ENCODE data around the gene PTPN4. TPM values are rescaled to one million over a fixed set of nuclear protein-coding genes. Genes with fewer than 3 reads are reported as not detected.

PTPN4 gene
- total RNA-seq, 1 experiment from 2014 or later: 46.8 TPM

DNA sequence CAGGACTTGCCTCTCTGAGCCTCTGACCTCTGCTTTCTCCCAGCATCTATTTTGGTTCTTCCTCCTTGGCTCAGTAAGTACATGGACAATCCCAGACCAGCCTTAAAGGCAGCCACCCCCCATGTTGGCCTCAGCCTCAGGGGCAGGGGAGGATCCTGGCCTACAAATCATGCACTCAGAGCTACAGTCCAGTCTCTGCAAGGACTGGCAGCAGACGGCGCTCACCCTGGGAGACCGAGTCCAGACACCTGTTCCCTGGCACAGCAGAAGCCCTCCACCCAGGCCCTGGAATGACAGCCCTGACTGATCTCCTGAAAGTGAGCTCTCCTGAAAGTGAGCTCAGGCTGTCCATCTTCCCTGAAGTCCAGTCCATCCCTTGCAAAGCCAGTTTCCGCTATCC, 25.7 kb upstream of the PTPN4 start:
- Histone ChIP-seq H3K27me3 (replicated peaks; ENCODE audit: control insufficient read depth, insufficient read depth, low read length) (no peaks in the 10 kb centered on the region), H3K36me3 (ENCODE audit: control insufficient read depth, insufficient read depth, low read length) (no peaks in the 10 kb centered on the region), H3K4me1 (no peaks in the 10 kb centered on the region), H3K4me3 (ENCODE audit: low read depth, low read length) (no peak overlapping the region), H3K9me3 (no peaks in the 10 kb centered on the region)
- no peaks in the 10 kb centered on the region for H3K9me3 Mint-ChIP-seq (ENCODE audit: unreplicated experiment)
- H3K4me3 Mint-ChIP-seq (ENCODE audit: unreplicated experiment): no peak overlapping the region
- no peaks in the 10 kb centered on the region for H3K36me3 Mint-ChIP-seq (ENCODE audit: insufficient read depth, unreplicated experiment)
- BruUV-seq (replicated peaks): no TSS peak
- H3K27ac Mint-ChIP-seq (ENCODE audit: unreplicated experiment): no peak overlapping the region
- ChIA-PET CTCF (no interaction called here), POLR2A (no interaction called here)
- intact Hi-C loops (cut with micrococcal nuclease; ENCODE audit: unreplicated experiment): no loop called here
- no peaks in the 10 kb centered on the region for H3K4me1 Mint-ChIP-seq (ENCODE audit: low read depth, unreplicated experiment)
- H3K27me3 Mint-ChIP-seq (ENCODE audit: insufficient read depth, unreplicated experiment): no peaks in the 10 kb centered on the region
- TF ChIP-seq, protein P1, sequence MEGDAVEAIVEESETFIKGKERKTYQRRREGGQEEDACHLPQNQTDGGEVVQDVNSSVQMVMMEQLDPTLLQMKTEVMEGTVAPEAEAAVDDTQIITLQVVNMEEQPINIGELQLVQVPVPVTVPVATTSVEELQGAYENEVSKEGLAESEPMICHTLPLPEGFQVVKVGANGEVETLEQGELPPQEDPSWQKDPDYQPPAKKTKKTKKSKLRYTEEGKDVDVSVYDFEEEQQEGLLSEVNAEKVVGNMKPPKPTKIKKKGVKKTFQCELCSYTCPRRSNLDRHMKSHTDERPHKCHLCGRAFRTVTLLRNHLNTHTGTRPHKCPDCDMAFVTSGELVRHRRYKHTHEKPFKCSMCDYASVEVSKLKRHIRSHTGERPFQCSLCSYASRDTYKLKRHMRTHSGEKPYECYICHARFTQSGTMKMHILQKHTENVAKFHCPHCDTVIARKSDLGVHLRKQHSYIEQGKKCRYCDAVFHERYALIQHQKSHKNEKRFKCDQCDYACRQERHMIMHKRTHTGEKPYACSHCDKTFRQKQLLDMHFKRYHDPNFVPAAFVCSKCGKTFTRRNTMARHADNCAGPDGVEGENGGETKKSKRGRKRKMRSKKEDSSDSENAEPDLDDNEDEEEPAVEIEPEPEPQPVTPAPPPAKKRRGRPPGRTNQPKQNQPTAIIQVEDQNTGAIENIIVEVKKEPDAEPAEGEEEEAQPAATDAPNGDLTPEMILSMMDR (IDR thresholded peaks at IDR 0.05; ENCODE audit: insufficient read depth in 1 of 2, low read depth in 1 of 2, low read length in 1 of 2, severe bottlenecking in 1 of 2, unreplicated experiment in 1 of 2): no peak
- no peak for DNase-seq

DNA sequence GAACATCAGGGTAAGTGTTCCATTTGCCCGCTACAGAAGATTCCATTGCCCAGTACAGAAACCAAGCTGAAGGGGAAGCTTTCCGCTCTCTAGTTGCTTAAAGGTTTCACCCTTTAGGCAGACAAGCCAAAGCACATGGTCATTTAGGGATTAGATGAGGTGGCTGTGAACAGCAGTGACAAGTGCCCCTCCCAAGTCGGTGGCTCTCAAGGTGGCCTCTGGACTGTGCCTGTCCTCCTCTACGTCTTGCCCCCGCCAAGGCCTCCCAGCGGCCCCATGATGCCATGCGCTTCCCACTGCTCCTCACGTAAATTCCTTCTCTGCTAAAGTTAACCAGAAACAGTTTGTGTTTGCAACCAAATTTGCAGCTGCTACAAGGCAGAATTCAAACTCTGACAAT, 24.2 kb upstream of the PTPN4 start:
- intact Hi-C loops (cut with micrococcal nuclease; ENCODE audit: unreplicated experiment): no loop called here
- no peak for DNase-seq
- no peak overlapping the region for H3K4me3 Mint-ChIP-seq (ENCODE audit: unreplicated experiment)
- Histone ChIP-seq H3K4me1 (no peaks in the 10 kb centered on the region), H3K9me3 (no peaks in the 10 kb centered on the region), H3K27me3 (replicated peaks; ENCODE audit: control insufficient read depth, insufficient read depth, low read length) (no peaks in the 10 kb centered on the region), H3K36me3 (ENCODE audit: control insufficient read depth, insufficient read depth, low read length) (no peaks in the 10 kb centered on the region), H3K4me3 (ENCODE audit: low read depth, low read length) (no peak overlapping the region)
- POLR2A ChIA-PET: no interaction called here
- no peaks in the 10 kb centered on the region for H3K27me3 Mint-ChIP-seq (ENCODE audit: insufficient read depth, unreplicated experiment)
- CTCF ChIA-PET: interaction anchor here (0.6 kb wide), 1 partner anchor 25 kb away, joined by 3 read pairs; no protein-coding TSS in a partner anchor
- H3K27ac Mint-ChIP-seq (ENCODE audit: unreplicated experiment): no peak overlapping the region
- no peaks in the 10 kb centered on the region for H3K9me3 Mint-ChIP-seq (ENCODE audit: unreplicated experiment)
- H3K4me1 Mint-ChIP-seq (ENCODE audit: low read depth, unreplicated experiment): no peaks in the 10 kb centered on the region
- H3K36me3 Mint-ChIP-seq (ENCODE audit: insufficient read depth, unreplicated experiment): no peaks in the 10 kb centered on the region
- no TSS peak for BruUV-seq (replicated peaks)
- TF ChIP-seq, protein P1 (IDR thresholded peaks at IDR 0.05; ENCODE audit: insufficient read depth in 1 of 2, low read depth in 1 of 2, low read length in 1 of 2, severe bottlenecking in 1 of 2, unreplicated experiment in 1 of 2): no peak

DNA sequence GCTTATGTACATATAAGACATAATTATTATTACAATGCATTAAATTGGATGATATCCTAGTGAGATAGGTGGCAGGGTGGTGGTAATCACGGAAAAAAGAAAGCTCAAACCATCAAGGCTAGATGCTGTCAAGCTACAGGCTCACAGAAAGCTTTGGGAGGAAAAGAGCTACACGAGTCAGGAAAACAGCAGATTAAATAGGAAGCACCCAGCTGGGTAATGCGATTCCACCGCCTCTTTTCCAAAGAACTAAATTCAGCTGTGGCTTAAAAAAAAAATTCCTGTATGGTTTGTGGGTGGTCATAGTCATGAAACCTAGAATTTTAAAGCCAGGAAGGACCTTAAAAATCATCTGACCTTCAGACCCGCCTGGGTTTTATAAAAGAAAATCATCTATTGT, 23.7 kb upstream of the PTPN4 start:
- H3K4me3 ChIP-seq (ENCODE audit: low read depth, low read length): no peak overlapping the region
- Mint-ChIP-seq H3K4me3 (ENCODE audit: unreplicated experiment) (no peak overlapping the region), H3K27ac (ENCODE audit: unreplicated experiment) (no peak overlapping the region), H3K27me3 (ENCODE audit: insufficient read depth, unreplicated experiment) (no peaks in the 10 kb centered on the region), H3K9me3 (ENCODE audit: unreplicated experiment) (no peaks in the 10 kb centered on the region), H3K36me3 (ENCODE audit: insufficient read depth, unreplicated experiment) (no peaks in the 10 kb centered on the region), H3K4me1 (ENCODE audit: low read depth, unreplicated experiment) (no peaks in the 10 kb centered on the region)
- no peaks in the 10 kb centered on the region for H3K4me1 ChIP-seq
- TF ChIP-seq, protein P1 (IDR thresholded peaks at IDR 0.05; ENCODE audit: insufficient read depth in 1 of 2, low read depth in 1 of 2, low read length in 1 of 2, severe bottlenecking in 1 of 2, unreplicated experiment in 1 of 2): no peak
- no peaks in the 10 kb centered on the region for H3K9me3 ChIP-seq
- DNase-seq: no peak
- no peaks in the 10 kb centered on the region for H3K36me3 ChIP-seq (ENCODE audit: control insufficient read depth, insufficient read depth, low read length)
- no TSS peak for BruUV-seq (replicated peaks)
- intact Hi-C loops (cut with micrococcal nuclease; ENCODE audit: unreplicated experiment): no loop called here
- POLR2A ChIA-PET: no interaction called here
- H3K27me3 ChIP-seq (replicated peaks; ENCODE audit: control insufficient read depth, insufficient read depth, low read length): no peaks in the 10 kb centered on the region
- CTCF ChIA-PET: interaction anchor here (0.6 kb wide), 1 partner anchor 25 kb away, joined by 3 read pairs; no protein-coding TSS in a partner anchor

All from Caco-2 (cell line).